Cortex of kidney (tissue), 1 donor: ENCODE measurements around the gene KLHL20.
A peak's percentile ranks its signal among the peaks of the same experiment; 100 is the strongest.
"Not testable (repeated sequence)": the region's sequence is repeated elsewhere in the genome, so short reads cannot be mapped to it uniquely, and the experiment has no call there.

Experiments used
- DNase-seq: peaks from one replicate; lab custom pipeline; 2025; lab: John Stamatoyannopoulos, UW

Gene KLHL20

GRCh38 chr1:173749137-173749536 lies 34.4 kb downstream of the KLHL20 start:
- no peak for DNase-seq

GRCh38 chr1:173753830-173754229 lies 39.0 kb downstream of the KLHL20 start:
- no peak for DNase-seq

GRCh38 chr1:173757666-173758065 lies 42.9 kb downstream of the KLHL20 start:
- no peak for DNase-seq

GRCh38 chr1:173758110-173758509 lies 43.3 kb downstream of the KLHL20 start:
- DNase-seq: no peak

- no peak for DNase-seq
Measured at GRCh38 chr1:173758980-173759379, 44.2 kb downstream of the KLHL20 start.

GRCh38 chr1:173764331-173764730 lies 49.5 kb downstream of the KLHL20 start:
- not testable (repeated sequence) for DNase-seq

- no peak for DNase-seq
Measured at GRCh38 chr1:173768206-173768605, 53.4 kb downstream of the KLHL20 start.

- no peak for DNase-seq
Measured at GRCh38 chr1:173768827-173769226, 54.0 kb downstream of the KLHL20 start.

- not testable (repeated sequence) for DNase-seq
Measured at GRCh38 chr1:173770330-173770729, 55.5 kb downstream of the KLHL20 start.

GRCh38 chr1:173771560-173771959 lies 56.8 kb downstream of the KLHL20 start:
- DNase-seq: no peak

- DNase-seq: no peak
Measured at GRCh38 chr1:173775578-173776226, 60.9 kb downstream of the KLHL20 start.

- no peak for DNase-seq
Measured at GRCh38 chr1:173779936-173780335, 65.2 kb downstream of the KLHL20 start.

GRCh38 chr1:173784997-173785396 lies 70.2 kb downstream of the KLHL20 start:
- no peak for DNase-seq

- DNase-seq: no peak
Measured at GRCh38 chr1:173789841-173790240, 75.1 kb downstream of the KLHL20 start.

GRCh38 chr1:173798078-173798477 lies 83.3 kb downstream of the KLHL20 start:
- DNase-seq: no peak

- not testable (repeated sequence) for DNase-seq
Measured at GRCh38 chr1:173799995-173800394, 85.2 kb downstream of the KLHL20 start.

- no peak for DNase-seq
Measured at GRCh38 chr1:173802961-173803360, 88.2 kb downstream of the KLHL20 start.

- DNase-seq: not testable (repeated sequence)
Measured at GRCh38 chr1:173813654-173814053, 98.9 kb downstream of the KLHL20 start.

GRCh38 chr1:173818459-173818858 lies 103.7 kb downstream of the KLHL20 start:
- no peak for DNase-seq

- DNase-seq: no peak
Measured at GRCh38 chr1:173821680-173822079, 106.9 kb downstream of the KLHL20 start.

GRCh38 chr1:173823781-173824314 lies 109.1 kb downstream of the KLHL20 start:
- peak; percentile 35 for DNase-seq

- peak; percentile 41 for DNase-seq
Measured at GRCh38 chr1:173824315-173825081, 109.7 kb downstream of the KLHL20 start, which contains the start of the genes CENPL and DARS2. Gene CENPL (minus strand): TSS chr1:173824883. CDS start chr1:173811299, 13,584 bp downstream. Gene DARS2 (plus strand): TSS chr1:173824673. CDS start chr1:173825230, 557 bp downstream.

GRCh38 chr1:173827611-173828010 lies 112.8 kb downstream of the KLHL20 start:
- DNase-seq: no peak
